Measurements from ENCODE around the gene CDKL2.
A peak's percentile ranks its signal among the peaks of the same experiment; 100 is the strongest.
"Not testable (repeated sequence)": the region's sequence is repeated elsewhere in the genome, so short reads cannot be mapped to it uniquely, and the experiment has no call there.

The CDKL2 gene

GRCh38 chr4:75565481-75565880 is 64.8 kb downstream of the CDKL2 start:
- no peak for TF ChIP-seq JUND (IDR thresholded peaks at IDR 0.05; ENCODE audit: low read depth)
- DNase-seq (ENCODE audit: low read depth in 1 of 2, low spot score in 1 of 2): no peak
- in situ Hi-C loops (cut with HindIII; ENCODE audit: low pct_unique_long_range_greater_than_20kb, low sequenced_read_pairs): no loop called here

DNA sequence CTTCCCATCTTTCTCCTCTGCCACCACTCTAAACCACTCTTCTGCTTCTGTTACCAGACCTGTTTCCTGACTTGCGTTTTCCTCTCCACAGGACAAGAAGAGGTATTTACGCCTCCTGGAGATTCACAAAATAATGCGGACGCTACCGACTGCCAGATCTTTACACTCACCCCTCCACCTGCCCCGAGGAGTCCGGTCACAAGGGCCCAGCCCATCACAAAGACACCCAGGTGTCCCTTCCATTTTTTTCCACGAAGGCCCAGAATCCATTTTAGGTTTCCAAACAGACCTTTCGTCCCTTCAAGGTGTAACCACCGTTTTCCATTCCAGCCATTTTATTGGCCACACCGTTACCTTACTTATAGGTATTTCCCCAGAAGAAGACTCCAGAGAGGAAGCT is 66.3 kb downstream of the CDKL2 start:
- in situ Hi-C loops (cut with HindIII; ENCODE audit: low pct_unique_long_range_greater_than_20kb, low sequenced_read_pairs): no loop called here
- no peak for DNase-seq (ENCODE audit: low read depth in 1 of 2, low spot score in 1 of 2)

DNA sequence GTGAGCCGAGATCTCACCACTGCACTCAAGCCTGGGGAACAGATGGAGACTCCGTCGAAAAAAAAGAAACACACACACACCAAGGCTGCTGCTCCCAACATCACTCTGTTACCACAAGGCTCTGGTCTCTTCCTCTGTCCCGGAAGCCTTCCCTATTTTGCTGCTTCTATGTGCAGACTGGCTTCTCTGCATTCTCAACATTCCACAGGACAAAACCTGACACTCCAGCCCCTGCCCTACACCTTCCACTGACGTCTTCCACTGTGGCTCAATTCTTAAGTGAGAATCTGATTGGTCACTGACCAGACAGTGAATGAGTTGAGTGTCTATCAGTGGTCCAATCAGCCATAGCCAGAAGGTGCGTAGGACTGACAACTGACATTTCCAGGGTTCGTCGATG is 68.5 kb downstream of the CDKL2 start:
- in situ Hi-C loops (cut with HindIII; ENCODE audit: low pct_unique_long_range_greater_than_20kb, low sequenced_read_pairs): no loop called here
- no peak for TF ChIP-seq JUND (IDR thresholded peaks at IDR 0.05; ENCODE audit: low read depth)
- peak; percentile 61 to 99 for DNase-seq (ENCODE audit: low read depth in 1 of 2, low spot score in 1 of 2)

More for the DNA sequence above, 66.3 kb downstream of the CDKL2 start:
- TF ChIP-seq JUND (IDR thresholded peaks at IDR 0.05; ENCODE audit: low read depth): no peak

GRCh38 chr4:75557696-75558095 is 72.6 kb downstream of the CDKL2 start:
- DNase-seq (ENCODE audit: low read depth in 1 of 2, low spot score in 1 of 2): no peak
- TF ChIP-seq JUND (IDR thresholded peaks at IDR 0.05; ENCODE audit: low read depth): no peak
- in situ Hi-C loops (cut with HindIII; ENCODE audit: low pct_unique_long_range_greater_than_20kb, low sequenced_read_pairs): no loop called here

DNA sequence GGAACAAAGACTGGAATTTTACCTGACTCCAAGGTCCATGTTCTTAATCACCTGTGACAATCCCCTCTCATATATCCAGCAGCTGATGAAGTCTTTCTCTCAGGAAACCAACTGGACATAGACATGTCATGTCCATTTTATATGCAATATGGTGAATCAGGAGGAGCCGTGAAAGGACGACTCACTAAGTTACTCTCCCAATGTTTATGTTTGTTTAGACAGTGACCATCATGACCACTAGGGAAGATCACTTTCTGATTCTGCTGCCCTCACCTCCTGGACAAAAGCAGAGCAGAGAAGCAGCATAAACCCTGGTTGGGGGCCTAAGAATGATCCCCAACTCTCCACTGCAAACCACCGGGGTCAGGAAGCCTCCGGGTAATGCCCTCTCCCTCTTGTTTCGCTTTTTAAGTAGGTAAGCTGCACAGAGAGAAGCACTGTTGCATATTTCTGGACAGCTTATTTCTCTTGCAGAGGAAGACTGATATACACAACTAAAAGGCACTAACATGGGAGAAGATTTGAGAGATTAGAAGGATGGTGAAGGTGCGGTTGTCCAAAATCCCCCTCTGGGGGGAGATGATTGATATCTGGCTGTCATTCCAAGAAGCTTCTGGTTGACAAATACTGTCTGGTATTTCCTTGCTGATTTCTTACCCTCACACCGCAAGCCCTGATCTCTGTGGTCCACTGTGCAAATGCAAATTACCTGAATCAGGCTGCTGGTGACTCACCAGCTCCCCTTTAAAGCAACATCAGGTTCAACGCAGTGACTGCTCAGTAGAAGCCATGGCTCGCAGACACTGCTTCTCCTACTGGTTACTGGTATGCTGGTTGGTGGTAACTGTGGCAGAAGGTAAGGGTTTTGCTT is 74.8 kb downstream of the CDKL2 start, which contains the start of gene ODAPH:
ODAPH (plus strand) TSS at position 773 of the 871 bp plus-strand sequence; CDS start at position 790, 17 bp downstream.
- in situ Hi-C loops (cut with HindIII; ENCODE audit: low pct_unique_long_range_greater_than_20kb, low sequenced_read_pairs): no loop called here
- peak in 1 of 2 experiments; percentile 63 for DNase-seq (ENCODE audit: low read depth in 1 of 2, low spot score in 1 of 2)
- no peak for TF ChIP-seq JUND (IDR thresholded peaks at IDR 0.05; ENCODE audit: low read depth)

GRCh38 chr4:75552452-75552851 is 77.9 kb downstream of the CDKL2 start:
- DNase-seq (ENCODE audit: low read depth in 1 of 2, low spot score in 1 of 2): no peak
- in situ Hi-C loops (cut with HindIII; ENCODE audit: low pct_unique_long_range_greater_than_20kb, low sequenced_read_pairs): no loop called here
- no peak for TF ChIP-seq JUND (IDR thresholded peaks at IDR 0.05; ENCODE audit: low read depth)

GRCh38 chr4:75549019-75549418 is 81.3 kb downstream of the CDKL2 start:
- no peak for TF ChIP-seq JUND (IDR thresholded peaks at IDR 0.05; ENCODE audit: low read depth)
- in situ Hi-C loops (cut with HindIII; ENCODE audit: low pct_unique_long_range_greater_than_20kb, low sequenced_read_pairs): no loop called here
- DNase-seq (ENCODE audit: low read depth in 1 of 2, low spot score in 1 of 2): no peak

DNA sequence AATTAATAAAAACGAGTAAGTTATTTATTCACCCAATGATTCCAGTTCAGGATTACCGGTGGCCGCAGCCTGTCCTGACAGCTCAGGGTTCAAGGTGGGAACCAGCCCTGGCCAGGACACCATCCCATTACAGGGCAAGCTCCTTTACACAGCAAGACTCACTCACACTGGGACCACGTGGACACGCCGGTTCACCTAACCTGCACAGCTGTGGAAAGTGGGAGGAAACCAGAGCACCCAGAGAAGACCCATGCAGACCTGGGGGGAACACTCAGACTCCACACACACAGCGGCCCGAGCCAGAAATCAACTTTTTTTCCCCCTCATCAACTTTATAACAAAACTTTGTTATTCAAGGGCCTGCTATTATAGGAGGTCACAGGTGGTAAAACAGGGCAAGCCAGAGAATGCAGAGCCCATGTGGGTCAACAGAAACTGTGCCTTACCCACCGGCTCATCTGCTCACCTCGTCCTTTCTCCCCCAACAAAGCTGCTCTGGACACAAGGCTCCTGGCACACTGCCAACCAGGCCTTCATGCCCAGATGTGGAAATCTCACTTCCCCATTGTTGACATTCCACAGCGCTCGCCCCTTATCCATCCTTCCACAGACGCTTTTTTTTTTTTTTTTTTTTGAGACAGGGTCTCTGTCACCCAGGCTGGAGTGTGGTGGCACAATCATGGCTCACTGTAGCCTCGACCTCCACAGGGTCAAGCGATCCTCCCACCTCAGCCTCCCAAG is 82.5 kb downstream of the CDKL2 start:
- in situ Hi-C loops (cut with HindIII; ENCODE audit: low pct_unique_long_range_greater_than_20kb, low sequenced_read_pairs): no loop called here
- peak in 1 of 2 experiments; percentile 20 for DNase-seq (ENCODE audit: low read depth in 1 of 2, low spot score in 1 of 2)

DNA sequence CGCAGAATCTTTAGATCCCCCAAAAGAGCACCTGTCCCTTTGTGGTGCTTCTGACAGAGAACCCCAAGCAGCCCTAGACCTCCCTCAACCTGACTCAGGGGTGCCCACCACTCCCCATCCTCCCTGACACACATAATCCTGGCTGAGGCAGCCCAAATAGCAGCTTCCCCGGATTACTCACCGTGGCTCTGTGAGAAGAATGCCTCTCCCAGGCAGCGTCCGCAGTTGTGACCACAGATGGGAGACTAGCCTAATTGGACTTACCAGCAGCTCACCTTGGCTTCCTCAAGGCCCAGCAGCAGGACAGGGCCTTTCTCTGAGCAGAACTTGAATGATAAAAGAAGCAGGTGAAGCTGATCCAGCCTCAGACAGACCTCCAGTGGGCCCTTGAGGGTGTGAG is 84.8 kb downstream of the CDKL2 start:
- in situ Hi-C loops (cut with HindIII; ENCODE audit: low pct_unique_long_range_greater_than_20kb, low sequenced_read_pairs): no loop called here
- DNase-seq (ENCODE audit: low read depth in 1 of 2, low spot score in 1 of 2): no peak
- no peak for TF ChIP-seq JUND (IDR thresholded peaks at IDR 0.05; ENCODE audit: low read depth)

More for the DNA sequence above, 82.5 kb downstream of the CDKL2 start:
- TF ChIP-seq JUND (IDR thresholded peaks at IDR 0.05; ENCODE audit: low read depth): no peak

GRCh38 chr4:75544870-75545269 is 85.5 kb downstream of the CDKL2 start:
- DNase-seq (ENCODE audit: low read depth in 1 of 2, low spot score in 1 of 2): no peak
- in situ Hi-C loops (cut with HindIII; ENCODE audit: low pct_unique_long_range_greater_than_20kb, low sequenced_read_pairs): no loop called here
- no peak for TF ChIP-seq JUND (IDR thresholded peaks at IDR 0.05; ENCODE audit: low read depth)

GRCh38 chr4:75544220-75544619 is 86.1 kb downstream of the CDKL2 start:
- in situ Hi-C loops (cut with HindIII; ENCODE audit: low pct_unique_long_range_greater_than_20kb, low sequenced_read_pairs); DNase-seq (ENCODE audit: low read depth in 1 of 2, low spot score in 1 of 2): not testable (repeated sequence)

DNA sequence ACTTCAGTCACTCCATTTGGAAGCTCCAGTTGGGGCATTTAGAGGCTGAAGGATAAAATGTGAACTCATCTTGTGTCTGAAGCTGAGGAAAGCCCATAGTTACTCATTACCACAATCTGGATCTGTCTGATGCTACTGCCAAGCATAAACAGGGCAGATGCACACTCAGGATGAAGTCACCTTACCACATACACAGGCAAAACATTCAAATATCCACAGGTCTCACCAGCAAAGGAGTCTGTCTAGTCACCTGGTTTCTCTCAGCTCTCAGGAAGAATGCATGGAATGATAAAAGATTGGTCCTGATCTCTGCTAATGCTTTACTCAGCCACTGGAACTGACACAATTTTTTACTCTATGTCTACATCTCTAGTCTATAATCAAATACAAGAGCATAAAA is 87.5 kb downstream of the CDKL2 start:
- TF ChIP-seq JUND (IDR thresholded peaks at IDR 0.05; ENCODE audit: low read depth): no peak
- in situ Hi-C loops (cut with HindIII; ENCODE audit: low pct_unique_long_range_greater_than_20kb, low sequenced_read_pairs): no loop called here
- no peak for DNase-seq (ENCODE audit: low read depth in 1 of 2, low spot score in 1 of 2)

DNA sequence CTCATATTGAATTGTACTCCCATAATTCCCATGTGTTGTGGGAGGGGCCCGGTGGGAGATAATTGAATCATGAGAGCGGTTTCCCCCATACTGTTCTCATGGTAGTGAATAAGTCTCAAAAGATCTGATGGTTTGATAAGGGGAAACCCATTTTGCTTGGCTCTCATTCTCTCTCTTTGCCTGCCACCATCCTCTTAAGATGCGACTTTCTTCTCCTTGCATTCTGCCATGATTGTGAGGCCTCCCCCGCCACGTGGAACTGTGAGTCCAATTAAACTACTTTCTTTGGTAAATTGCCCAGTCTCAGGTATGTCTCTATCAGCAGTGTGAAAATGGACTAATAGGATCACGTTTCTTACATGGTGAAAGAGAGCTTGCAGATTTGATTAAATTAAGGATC is 93.0 kb downstream of the CDKL2 start:
- DNase-seq (ENCODE audit: low read depth in 1 of 2, low spot score in 1 of 2); in situ Hi-C loops (cut with HindIII; ENCODE audit: low pct_unique_long_range_greater_than_20kb, low sequenced_read_pairs): not testable (repeated sequence)

- DNase-seq (ENCODE audit: low read depth in 1 of 2, low spot score in 1 of 2); in situ Hi-C loops (cut with HindIII; ENCODE audit: low pct_unique_long_range_greater_than_20kb, low sequenced_read_pairs): not testable (repeated sequence)
Observed at GRCh38 chr4:75533926-75534325, 96.4 kb downstream of the CDKL2 start.

GRCh38 chr4:75533339-75533887 is 96.9 kb downstream of the CDKL2 start:
- DNase-seq (ENCODE audit: low read depth in 1 of 2, low spot score in 1 of 2); in situ Hi-C loops (cut with HindIII; ENCODE audit: low pct_unique_long_range_greater_than_20kb, low sequenced_read_pairs): not testable (repeated sequence)

DNA sequence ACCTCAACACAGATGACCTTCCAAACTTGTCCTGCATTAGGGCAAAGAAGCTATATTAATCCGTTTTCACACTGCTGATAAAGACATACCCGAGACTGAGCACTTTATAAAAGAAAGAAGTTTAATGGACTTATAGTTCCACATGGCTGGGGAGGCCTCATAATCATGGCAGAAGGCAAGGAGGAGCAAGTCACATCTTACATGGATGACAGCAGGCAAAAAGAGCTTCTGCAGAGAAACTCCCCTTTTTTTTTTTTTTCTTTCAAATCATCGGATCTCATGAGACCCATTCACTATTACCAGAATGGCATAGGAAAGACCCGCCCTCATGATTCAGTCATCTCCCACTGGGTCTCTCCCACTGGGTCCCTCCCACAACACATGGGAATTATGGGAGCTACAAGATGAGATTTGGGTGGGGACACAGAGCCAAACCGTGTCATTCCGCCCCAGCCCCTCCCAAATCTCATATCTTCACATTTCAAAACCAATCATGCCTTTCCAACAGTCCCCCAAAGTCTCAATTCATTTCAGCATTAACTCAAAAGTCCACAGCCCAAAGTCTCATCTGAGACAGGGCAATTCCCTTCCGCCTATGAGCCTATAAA is 98.7 kb downstream of the CDKL2 start:
- in situ Hi-C loops (cut with HindIII; ENCODE audit: low pct_unique_long_range_greater_than_20kb, low sequenced_read_pairs); DNase-seq (ENCODE audit: low read depth in 1 of 2, low spot score in 1 of 2): not testable (repeated sequence)

Data from T47D (cell line).